SW 1271 (cell line): ENCODE data around the gene PARG.
"Not testable (repeated sequence)": the region's sequence is repeated elsewhere in the genome, so short reads cannot be mapped to it uniquely, and the experiment has no call there.

Experiments used
- DNase-seq, 2 experiments: peaks; one replicate each; lab custom pipeline; 2025; lab: John Stamatoyannopoulos, UW

PARG gene

GRCh38 chr10:49941447-49942338 lies at the start of gene PARG, which contains the start of gene TIMM23B:
TSS of gene PARG (minus strand) at chr10:49942027. CDS start at chr10:49941725, 302 bp downstream.
TSS of gene TIMM23B (plus strand) at chr10:49942053. CDS start at chr10:49942195, 142 bp downstream.
- peak; percentile 20 to 52 for DNase-seq

- not testable (repeated sequence) for DNase-seq
Observed at GRCh38 chr10:49988376-49988775, 46.5 kb upstream of the PARG start, which contains the start of gene AGAP6. TSS of gene AGAP6 (plus strand) at chr10:49988406. CDS start at chr10:49988716, 310 bp downstream.

- DNase-seq, result not testable (repeated sequence)
Observed at GRCh38 chr10:49987207-49987606, 45.4 kb upstream of the PARG start.

- not testable (repeated sequence) for DNase-seq
Observed at GRCh38 chr10:49977756-49978155, 35.9 kb upstream of the PARG start.

- DNase-seq, result not testable (repeated sequence)
Observed at GRCh38 chr10:49972094-49972493, 30.3 kb upstream of the PARG start.

GRCh38 chr10:49971466-49971865 lies 29.6 kb upstream of the PARG start:
- not testable (repeated sequence) for DNase-seq

GRCh38 chr10:49970331-49970857 lies 28.6 kb upstream of the PARG start:
- not testable (repeated sequence) for DNase-seq

- DNase-seq, result peak in 1 of 2 experiments; percentile 2
Observed at GRCh38 chr10:49953122-49953521, 11.3 kb upstream of the PARG start.

GRCh38 chr10:49952006-49952405 lies 10.2 kb upstream of the PARG start:
- DNase-seq, result not testable (repeated sequence)

GRCh38 chr10:49948737-49949136 lies 6.9 kb upstream of the PARG start:
- DNase-seq, result not testable (repeated sequence)

GRCh38 chr10:49948142-49948541 lies 6.3 kb upstream of the PARG start:
- DNase-seq, result not testable (repeated sequence)

GRCh38 chr10:49943607-49944006 lies 1.8 kb upstream of the PARG start:
- not testable (repeated sequence) for DNase-seq

GRCh38 chr10:49942339-49942705 lies 495 bp upstream of the PARG start:
- DNase-seq, result not testable (repeated sequence)

- DNase-seq, result not testable (repeated sequence)
Observed at GRCh38 chr10:49931959-49932728, 9.7 kb downstream of the PARG start.

- not testable (repeated sequence) for DNase-seq
Observed at GRCh38 chr10:49931276-49931675, 10.6 kb downstream of the PARG start.

- not testable (repeated sequence) for DNase-seq
Observed at GRCh38 chr10:49923572-49923971, 18.3 kb downstream of the PARG start.

- not testable (repeated sequence) for DNase-seq
Observed at GRCh38 chr10:49922041-49922440, 19.8 kb downstream of the PARG start.

- DNase-seq, result not testable (repeated sequence)
Observed at GRCh38 chr10:49917927-49918326, 23.9 kb downstream of the PARG start.

- DNase-seq, result not testable (repeated sequence)
Observed at GRCh38 chr10:49916451-49916850, 25.4 kb downstream of the PARG start.

- DNase-seq, result not testable (repeated sequence)
Observed at GRCh38 chr10:49910295-49910694, 31.5 kb downstream of the PARG start.

GRCh38 chr10:49908290-49909080 lies 33.3 kb downstream of the PARG start:
- DNase-seq, result not testable (repeated sequence)
